ENCODE measurements around the gene CHAT.

Gene CHAT

DNA sequence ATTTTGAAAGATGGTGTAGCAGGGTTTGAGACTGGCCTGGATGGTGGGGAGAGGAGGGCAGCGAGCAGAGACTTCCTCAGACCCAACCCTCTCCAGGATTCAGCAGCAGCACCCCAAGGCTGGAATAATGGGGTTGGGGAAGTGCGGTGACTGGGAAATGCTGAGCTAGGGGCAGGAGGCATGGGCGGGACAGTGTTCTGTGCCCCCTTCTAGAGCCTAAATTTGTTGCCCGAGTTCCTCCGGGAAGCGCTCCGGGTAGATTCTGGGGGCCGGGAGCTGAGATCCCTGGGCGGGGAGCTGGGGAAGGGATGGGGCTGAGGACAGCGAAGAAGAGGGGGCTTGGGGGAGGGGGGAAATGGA lies at the start of gene CHAT:
Gene CHAT, plus strand, starts transcription at position 156 of the 360 bp plus-strand sequence. Its CDS starts 153 bp downstream, at position 309.
- DNase-seq: peak in 1 of 10 donors; percentile 40
- intact Hi-C loops (cut with DNase I): no loop called here

DNA sequence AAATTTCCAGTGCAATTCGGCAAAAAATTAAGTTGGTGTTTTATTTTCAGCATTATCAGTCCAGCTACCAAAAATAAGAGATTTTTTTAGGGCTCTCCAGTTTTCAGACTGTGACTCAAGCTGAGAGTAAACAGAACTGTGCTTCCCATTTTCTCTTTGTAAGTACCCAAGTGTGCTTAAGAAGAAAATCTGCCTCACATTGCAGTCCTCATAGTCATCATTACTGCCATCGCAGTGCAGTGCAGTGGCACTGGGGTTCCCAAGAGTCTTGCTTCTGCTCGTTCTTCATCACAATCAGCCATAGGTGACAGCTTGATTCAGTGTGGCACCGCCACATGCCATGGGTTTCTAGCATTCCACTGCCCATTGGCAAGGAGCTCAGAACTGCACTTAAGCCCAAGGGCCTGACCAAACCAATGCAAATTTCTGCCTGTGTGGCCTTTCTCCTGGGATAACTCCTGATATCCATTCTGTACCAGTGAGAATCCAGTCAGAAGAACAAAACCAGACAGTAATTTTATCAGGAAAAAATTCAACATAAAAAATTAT lies 49.3 kb upstream of the CHAT start:
- intact Hi-C loops (cut with DNase I): no loop called here
- no peak for DNase-seq

DNA sequence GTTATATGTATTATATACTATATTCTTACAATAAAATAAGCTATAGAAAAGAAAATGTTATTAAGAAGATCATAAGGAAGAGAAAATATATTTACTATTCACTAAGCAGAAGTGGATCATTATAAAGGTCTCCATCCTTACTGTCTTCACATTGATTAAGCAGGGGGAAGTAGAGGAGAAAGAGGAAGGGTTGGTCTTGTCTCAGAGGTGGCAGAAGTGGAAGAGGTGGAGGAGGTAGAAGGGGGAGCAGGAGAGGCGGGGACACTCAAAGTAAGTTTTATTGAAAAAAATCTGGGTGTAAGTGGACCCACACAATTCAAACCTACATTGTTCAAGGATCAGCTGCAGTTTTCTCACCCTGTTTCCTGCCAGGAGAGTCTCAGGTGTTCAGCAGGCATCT lies 46.0 kb upstream of the CHAT start:
- intact Hi-C loops (cut with DNase I): no loop called here
- no peak for DNase-seq

DNA sequence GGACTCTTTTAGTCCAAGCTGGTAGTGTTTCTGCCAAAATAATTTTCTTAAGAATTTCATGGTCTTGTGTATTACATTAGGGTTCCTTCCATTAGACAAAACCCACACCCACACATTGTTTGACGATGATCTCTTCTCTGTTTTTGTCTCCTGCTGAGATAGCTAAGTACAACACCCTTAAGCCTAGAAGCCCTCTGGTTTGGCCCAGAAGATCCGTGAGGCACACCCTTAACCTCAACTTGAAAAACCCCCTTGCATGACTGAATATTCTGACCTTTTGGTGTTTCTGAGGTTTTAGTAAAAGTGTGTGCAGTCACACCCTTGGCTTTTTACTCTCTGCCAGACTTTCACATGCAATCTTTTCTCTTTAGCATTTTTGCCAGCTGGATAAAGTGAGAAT lies 45.6 kb upstream of the CHAT start:
- no peak for DNase-seq
- intact Hi-C loops (cut with DNase I): no loop called here

DNA sequence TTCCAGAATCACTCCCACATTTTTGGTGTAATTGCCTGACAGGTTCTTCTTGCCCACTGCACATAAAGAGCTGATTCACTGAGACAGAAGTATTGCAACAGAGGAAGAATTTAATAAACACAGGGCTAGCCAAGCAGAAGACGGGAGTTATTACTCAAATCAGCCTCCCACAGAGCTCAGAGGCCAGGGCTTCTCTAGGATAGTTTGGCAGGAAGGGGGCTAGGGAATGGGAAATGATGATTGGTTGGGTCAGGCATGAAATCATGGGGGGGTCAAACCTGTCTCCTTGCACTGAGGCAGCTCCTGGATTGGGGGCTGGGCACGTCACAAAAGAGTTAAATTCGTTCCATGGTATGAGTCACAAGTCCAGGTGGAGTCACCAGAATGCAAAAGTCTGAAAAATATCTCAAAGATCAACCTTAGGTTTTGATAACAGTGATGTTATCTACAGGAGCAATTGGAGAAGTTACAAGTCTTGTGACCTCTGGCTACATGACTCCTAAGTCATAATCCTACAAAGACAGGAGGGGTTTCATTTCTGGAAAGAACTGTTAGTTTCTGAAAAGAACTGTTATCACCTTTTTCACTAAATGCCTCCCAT lies 44.7 kb upstream of the CHAT start:
- intact Hi-C loops (cut with DNase I): no loop called here
- DNase-seq: no peak

DNA sequence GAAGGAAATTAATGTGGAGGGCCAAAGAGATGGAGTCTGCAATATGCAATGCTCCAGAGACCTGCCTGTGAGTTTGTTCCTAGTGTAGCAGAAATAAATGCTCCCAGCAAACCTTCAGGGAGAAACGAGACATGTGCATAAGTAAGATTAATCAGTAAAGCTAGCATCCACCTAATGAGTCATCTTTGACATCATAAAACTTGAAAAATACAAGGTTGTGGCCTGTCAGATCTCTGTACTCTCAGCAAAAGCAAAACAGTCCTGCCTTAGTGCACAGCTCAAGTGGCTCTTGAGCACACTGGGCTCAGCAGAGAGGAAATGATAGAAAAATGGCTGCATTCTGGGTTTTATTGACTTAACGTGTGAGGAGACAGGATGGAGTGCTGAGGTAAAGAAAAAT lies 42.4 kb upstream of the CHAT start:
- intact Hi-C loops (cut with DNase I): no loop called here
- no peak for DNase-seq

DNA sequence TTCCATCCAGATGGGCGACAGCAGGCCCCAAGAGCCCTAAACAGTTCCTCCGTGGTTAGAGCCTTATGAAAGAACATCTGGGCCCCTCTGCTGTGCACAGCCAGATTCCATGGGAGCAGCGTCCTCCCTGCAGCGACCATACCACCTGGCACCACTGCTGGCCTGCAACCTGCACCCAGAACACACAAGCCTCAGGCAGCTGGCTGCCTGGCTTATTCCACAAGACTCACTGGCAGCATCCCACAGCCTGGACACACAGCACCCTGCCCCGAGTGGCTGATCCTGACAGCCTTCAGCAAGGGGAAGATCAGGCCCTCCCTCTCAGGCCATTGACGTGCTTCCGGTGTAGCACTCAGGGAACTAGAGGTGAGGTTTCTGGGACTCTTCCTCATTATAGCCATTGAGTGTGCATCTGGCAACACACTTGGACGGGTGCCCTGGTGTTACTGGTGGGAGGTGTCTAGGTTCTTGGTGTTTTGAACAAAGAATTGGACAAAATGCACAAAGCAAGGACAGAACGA lies 41.2 kb upstream of the CHAT start:
- intact Hi-C loops (cut with DNase I): no loop called here

DNA sequence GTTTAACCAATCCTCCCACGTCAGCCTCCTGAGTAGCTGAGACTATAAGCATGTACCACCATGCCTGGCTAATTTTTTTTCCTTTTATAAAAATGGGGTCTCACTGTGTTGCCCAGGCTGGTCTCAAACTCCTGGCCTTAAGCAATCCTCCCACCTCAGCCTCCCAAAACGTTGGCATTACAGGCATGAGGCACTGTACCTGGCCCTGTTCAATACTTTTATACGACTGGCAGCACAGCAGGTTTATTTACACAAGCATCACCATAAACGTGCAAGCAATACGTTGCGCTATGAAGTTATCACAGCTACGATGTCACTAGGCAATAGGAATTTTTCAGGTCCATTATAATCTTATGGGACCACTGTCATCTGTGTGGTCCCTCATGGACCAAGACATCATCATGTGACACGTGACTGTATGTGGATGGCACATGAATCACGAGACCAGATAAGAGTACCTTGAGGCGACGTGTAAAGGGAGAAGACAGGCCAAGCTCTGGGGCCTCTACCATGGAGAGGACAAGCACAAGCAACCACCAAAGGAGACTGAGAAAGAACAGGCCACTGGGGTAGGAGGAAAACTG lies 38.3 kb upstream of the CHAT start:
- intact Hi-C loops (cut with DNase I): no loop called here
- DNase-seq: no peak

More for the DNA sequence above, 41.2 kb upstream of the CHAT start:
- no peak for DNase-seq

DNA sequence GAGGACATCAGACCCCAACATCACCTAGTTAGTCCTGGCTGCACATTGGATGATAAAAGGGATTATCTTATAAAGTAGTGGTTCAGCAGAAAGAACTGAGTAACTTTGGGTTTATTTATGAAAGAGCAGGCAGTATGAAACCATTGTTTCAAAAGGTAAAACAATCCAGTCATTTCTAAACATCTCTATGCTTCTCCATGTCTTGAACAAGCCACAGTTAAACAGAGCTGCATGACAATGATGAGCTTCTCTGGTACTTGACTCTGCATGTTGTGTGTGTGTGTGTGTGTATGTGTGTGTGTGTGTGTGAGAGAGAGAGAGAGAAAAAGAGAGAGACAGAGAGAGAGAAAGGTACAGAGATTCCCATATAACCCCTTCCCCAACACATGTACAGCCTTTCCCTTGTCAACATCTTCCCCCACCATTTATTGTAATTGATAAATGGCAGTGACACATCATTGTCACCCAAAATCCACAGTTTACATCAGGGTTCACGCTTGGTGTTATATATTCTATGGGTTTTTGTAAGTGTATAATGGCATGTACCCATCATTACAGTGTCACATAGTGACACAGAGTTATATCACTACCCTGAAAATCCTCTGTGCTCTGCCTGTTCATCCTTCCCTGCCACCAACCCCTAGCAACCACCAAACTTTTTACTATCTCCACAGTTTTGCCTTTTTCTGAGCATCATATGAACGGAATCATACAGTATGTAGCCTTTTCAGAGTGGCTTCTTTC lies 36.5 kb upstream of the CHAT start:
- DNase-seq: no peak
- intact Hi-C loops (cut with DNase I): no loop called here

DNA sequence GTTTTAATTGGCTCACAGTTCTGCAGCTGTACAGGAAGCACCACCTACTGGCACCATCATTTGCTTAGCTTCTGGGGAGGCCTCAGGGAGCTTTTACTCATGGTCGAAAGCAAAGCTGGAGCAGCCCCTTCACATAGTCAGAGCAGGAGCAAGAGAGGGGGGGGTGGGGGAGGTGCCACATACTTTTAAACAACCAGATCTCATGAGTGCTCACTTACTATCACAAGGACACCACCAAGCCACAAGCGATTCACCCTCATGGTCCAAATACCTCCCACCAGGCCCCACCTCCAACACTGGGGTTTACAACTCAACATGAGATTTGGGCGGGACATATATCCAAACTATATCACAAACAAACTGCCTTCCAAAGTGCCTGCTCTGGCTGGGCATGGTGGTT lies 35.4 kb upstream of the CHAT start:
- intact Hi-C loops (cut with DNase I): no loop called here
- DNase-seq: no peak

DNA sequence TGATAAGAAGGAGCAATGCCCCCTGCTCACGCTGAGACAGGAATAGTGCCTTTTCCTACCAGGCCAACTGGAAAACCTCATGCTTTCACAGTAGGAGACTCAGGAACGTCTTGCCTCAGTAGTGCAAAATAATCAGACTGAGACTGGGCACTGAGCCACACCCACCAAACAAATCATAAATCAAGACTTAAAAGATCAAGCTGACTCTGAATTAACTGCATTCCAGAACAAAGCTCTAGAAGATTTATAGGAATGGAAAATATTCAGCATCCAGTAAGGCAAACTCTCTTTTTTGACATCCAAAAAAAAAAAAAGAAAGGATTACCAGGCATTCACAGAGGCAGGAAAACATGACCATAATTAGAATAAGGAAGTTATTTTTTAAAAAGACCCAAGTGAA lies 34.2 kb upstream of the CHAT start:
- intact Hi-C loops (cut with DNase I): no loop called here
- no peak for DNase-seq

DNA sequence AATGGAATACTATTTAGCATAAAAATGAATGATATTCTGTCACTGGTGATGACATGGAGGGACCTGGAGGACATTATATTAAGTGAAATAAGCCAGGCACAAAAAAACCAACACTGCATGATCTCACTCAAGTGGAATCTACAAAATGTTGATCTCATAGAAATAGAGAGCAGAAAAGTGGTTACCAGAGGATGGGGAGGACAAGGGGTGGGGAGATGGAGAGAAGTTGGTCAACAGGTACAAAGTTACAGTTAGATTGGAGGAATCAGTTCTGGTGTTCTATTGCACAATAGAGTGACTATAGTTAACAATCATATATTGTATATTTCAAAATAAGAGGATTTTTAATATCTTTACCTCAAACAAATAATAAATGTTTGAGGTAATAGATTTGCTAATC lies 28.4 kb upstream of the CHAT start:
- no peak for DNase-seq
- intact Hi-C loops (cut with DNase I): no loop called here

DNA sequence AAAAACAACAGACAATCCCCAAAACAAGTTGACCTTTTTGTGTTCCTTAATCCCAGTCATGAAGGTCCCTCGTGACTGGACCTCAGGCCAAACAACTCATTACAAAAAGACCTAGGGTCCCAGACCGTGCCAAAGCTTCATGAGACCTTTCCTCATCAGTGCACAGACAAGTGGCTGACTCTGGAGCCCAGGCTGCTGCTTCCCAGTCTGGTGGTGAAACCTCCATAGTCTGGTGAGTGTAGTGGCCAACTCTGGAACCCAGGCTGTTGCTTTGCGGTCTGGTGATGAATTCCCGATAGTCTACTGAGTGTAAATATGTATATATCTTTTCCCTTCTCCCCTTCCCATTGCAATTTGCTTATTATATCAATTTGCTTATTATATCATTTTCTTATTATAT lies 25.9 kb upstream of the CHAT start:
- intact Hi-C loops (cut with DNase I): no loop called here
- DNase-seq: no peak

DNA sequence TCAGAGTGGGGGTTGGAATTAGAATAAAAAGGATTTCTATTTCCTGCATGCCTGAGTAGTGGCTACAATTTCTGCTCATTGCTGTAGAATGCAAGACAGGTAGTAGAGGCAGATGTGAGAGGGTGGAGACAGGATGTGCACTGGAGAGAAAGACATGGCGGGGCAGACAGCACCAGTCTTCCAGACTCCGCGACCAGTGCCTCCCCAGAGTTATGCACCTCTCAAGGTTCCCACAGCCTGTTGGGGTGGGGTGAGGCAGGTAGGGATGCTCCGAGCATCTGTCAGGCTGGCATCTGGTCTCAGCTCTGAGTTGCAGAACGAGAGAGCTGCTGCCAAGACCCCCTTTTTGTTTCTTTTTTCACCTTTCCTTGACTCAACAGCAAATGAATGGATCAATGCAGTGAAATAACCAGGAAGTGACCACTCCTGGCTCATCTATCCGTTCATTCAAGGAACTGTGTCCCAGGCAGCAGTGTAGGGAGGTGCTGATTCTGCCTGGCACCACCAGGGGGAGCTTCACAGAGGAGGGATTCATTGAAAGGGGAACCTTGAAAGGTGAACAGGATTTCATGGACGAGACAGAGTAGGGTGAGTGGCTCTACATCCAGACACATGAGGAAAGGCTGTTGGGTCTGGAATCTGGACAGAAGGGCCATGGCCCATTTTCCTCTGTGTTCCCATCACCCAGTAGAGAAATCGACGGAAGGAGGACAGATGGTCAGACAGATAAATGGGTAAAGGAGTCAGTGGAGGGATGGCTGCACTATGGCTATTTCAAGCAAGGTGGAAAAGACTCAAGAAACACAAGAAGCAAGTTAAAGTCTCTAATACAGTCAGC lies 20.9 kb upstream of the CHAT start:
- DNase-seq: peak in 8 of 10 donors; percentile 53 to 92 (median 64)
- intact Hi-C loops (cut with DNase I): loop anchor here (5.0 to 10.0 kb wide), 2 partner anchors 322 to 634 kb away; no protein-coding TSS in a partner anchor

DNA sequence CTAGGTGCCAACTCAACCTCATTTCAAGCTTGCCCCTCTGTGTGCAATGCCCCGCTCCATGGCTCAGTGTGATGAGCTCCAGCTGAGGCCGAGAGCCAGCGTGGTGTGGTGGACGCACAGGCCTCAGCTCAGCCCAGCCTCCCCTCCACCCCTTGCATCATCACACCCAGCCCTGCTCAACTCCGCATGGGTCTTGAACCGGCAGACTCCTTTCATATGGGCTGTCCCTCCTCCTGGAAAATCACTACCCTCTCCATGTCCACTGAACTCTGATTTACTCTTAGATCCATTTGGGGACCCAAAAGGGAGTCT lies 20.3 kb upstream of the CHAT start:
- intact Hi-C loops (cut with DNase I): loop anchor here (5.0 to 10.0 kb wide), 2 partner anchors 321 to 634 kb away; no protein-coding TSS in a partner anchor
- peak in 1 of 10 donors; percentile 55 for DNase-seq

DNA sequence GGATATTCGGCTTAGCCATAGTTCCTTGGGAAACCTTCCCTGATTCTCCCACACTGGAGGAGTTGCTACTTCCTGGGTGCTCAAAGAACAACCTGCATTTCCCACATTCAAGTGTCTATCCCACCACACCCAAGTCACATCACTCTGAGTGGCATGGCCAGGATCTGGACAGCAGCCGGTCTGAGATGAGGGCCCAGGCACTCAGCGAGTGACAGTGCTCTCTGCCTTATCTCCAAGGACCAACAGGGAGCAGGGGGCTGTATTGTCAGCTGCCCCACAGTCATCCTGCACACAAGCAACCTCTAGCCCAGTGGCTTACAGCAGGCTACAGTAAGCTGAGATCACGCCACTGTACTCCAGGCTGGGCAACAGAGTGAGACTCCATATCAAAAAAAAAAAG lies 19.8 kb upstream of the CHAT start:
- intact Hi-C loops (cut with DNase I): loop anchor here (5.0 to 10.0 kb wide), 2 partner anchors 321 to 633 kb away; no protein-coding TSS in a partner anchor
- DNase-seq: peak in 1 of 10 donors; percentile 53

DNA sequence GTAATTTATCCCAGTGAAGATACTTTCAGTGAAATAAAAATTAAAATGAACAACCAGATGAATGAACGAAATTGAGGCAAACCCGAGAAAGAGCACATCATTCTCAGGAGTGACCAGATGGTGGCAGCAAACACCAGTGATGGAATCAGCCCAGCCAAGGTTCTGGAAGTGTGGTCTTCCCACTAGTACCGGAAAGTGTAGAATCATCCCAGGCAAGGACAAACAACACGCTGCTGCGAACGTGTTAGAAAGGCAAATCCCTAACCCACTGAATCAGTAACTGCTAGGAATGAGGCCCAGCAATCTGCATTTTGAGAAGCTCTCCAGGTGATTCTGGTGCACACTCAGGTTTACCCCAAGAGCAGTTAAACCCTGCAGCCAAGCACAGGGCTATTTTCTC lies 19.2 kb upstream of the CHAT start:
- intact Hi-C loops (cut with DNase I): loop anchor here (5.0 to 10.0 kb wide), 2 partner anchors 320 to 633 kb away; no protein-coding TSS in a partner anchor
- DNase-seq: peak in 7 of 10 donors; percentile 48 to 90 (median 62)

DNA sequence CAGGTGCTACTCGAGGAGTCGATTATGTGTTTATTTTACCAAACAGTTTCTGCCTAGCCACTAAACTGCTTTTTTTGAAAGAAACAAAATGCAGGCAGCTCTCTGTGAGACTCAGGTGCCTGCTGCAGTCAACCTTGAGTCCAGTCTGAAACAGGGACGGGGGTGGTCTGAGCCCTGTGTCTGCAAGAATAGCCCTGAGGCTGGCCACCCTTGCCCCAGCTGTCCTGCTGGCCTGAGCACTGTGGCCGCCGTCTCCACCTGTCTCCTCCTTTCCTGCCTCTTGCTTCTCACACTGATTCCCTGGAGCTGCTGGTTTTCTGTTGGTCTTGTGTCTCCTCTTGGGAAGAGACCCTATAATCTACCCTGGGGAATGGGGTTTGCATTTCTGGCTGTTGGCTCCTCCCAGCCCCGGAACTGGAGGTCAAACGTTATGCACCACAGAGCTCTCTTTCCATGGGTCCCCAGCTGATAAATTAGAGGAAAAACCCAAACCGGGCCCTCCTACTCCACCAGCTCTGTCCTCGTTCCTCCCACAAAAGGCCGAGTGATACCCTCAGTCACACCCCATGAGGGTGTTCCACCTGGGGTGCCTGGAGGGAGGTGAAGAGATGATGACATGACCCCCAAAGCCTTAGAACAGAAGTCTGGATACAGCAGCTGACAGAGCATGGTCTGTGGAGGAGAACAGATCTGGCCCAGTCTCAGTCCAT lies 18.7 kb upstream of the CHAT start:
- DNase-seq: no peak
- intact Hi-C loops (cut with DNase I): loop anchor here (10.0 kb wide), 1 partner anchor 320 kb away; no protein-coding TSS in a partner anchor

DNA sequence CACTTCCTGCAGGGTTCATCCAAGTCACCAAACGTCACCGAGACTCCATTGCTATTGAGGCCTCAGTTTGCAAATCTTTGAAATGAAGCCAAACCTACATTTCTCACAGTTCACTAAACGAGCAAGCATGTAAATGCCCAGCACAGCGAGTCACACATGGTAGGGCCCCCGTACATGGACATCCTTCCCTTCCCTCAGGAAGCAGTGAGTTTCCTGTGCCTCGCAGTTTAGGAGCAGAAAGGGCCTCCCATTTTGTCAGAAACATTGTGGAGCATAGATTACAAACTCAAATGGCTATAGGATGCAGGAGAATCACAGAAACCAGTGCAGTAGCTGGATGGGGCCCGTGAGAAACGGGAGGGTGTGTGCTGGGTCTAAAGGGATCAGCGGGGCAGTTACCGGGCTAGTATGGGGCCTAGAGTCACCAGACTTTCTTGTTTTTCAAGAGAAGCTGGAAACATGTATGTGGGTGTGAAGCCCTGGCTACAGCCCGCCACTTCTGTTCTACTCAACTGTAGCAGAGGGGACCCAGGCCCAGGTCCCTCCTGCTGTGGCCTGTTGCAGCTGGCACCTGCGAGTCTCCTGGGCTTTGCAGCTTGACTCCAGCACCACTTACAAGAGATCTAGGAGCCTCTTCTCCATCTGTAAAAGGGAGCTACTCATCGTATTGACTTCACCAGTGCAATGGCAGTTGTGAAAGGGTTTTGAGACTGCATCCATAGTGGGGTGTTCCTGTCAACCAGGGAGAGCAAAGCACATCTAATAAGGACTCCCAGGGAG lies 17.9 kb upstream of the CHAT start:
- intact Hi-C loops (cut with DNase I): loop anchor here (10.0 kb wide), 1 partner anchor 319 kb away; no protein-coding TSS in a partner anchor
- DNase-seq: no peak
